Mucosa of rectum (tissue), 2 donors: ENCODE results near the gene PARP6.

Experiments used
- H3K27ac ChIP-seq, 2 donors: one replicate each; pipeline ENCODE4 v1.7.0; 2013; ENCODE audit warnings: inconsistent platforms in 2 of 2, low read depth in 2 of 2, low read length in 2 of 2
- H3K27me3 ChIP-seq, 2 donors: one replicate each; pipeline ENCODE4 v1.7.0; 2013; ENCODE audit warnings: low read length in 2 of 2; ENCODE audit not compliant: control insufficient read depth in 2 of 2, insufficient read depth in 2 of 2
- H3K36me3 ChIP-seq, 2 donors: one replicate each; pipeline ENCODE4 v1.7.0; 2013; ENCODE audit warnings: low read length in 2 of 2; ENCODE audit not compliant: control insufficient read depth in 2 of 2, insufficient read depth in 2 of 2
- H3K4me1 ChIP-seq, 2 donors: one replicate each; pipeline ENCODE4 v1.7.0; 2013; ENCODE audit warnings: low read length in 2 of 2, mild to moderate bottlenecking in 1 of 2; ENCODE audit not compliant: control insufficient read depth in 2 of 2, insufficient read depth in 2 of 2
- H3K4me3 ChIP-seq, 2 donors: one replicate each; pipeline ENCODE4 v1.7.0; 2013; ENCODE audit warnings: low read length in 2 of 2
- H3K9ac ChIP-seq, 2 donors: one replicate each; pipeline ENCODE4 v1.7.0; 2013; ENCODE audit warnings: low read length in 2 of 2, low read depth in 1 of 2, mild to moderate bottlenecking in 1 of 2
- H3K9me3 ChIP-seq, 2 donors: one replicate each; pipeline ENCODE4 v1.7.0; 2013; ENCODE audit warnings: low read length in 2 of 2; ENCODE audit not compliant: control insufficient read depth in 2 of 2
- donor health status: healthy.
- donor health status: Normal muscosa, but diverticular disease.

Gene PARP6

GRCh38 chr15:72272213-72272996 lies at the start of gene PARP6:
Gene PARP6, minus strand, starts transcription at chr15:72272554. Its CDS starts 5,077 bp downstream, at chr15:72267477.
- peaks cover under 1 to 1% of the 10 kb centered on the region in 2 donors for H3K36me3 ChIP-seq
- H3K9me3 ChIP-seq = no peaks in the 10 kb centered on the region
- H3K4me3 ChIP-seq = peak within 1 kb of the TSS; percentile 78 to 85
- H3K27me3 ChIP-seq = no peaks in the 10 kb centered on the region
- peak within 1 kb of the TSS; percentile 74 to 84 for H3K27ac ChIP-seq
- H3K4me1 ChIP-seq = peaks cover 0 to 8% of the 10 kb centered on the region in 2 donors
- H3K9ac ChIP-seq = peak within 1 kb of the TSS; percentile 85 to 87

GRCh38 chr15:72319985-72320671 lies 47.8 kb upstream of the PARP6 start, which contains the start of gene CELF6:
Gene CELF6, minus strand, starts transcription at chr15:72320157. Its CDS starts 283 bp downstream, at chr15:72319874.
- H3K27me3 ChIP-seq = no peaks in the 10 kb centered on the region
- peaks cover 6% of the 10 kb centered on the region in 2 donors for H3K4me1 ChIP-seq
- no peaks in the 10 kb centered on the region for H3K9me3 ChIP-seq
- H3K36me3 ChIP-seq = no peaks in the 10 kb centered on the region
- H3K27ac ChIP-seq = no peak within 1 kb of the TSS
- peak within 1 kb of the TSS in 1 of 2 donors; percentile 32 for H3K9ac ChIP-seq
- H3K4me3 ChIP-seq = peak within 1 kb of the TSS; percentile 52 to 69

- H3K4me3 ChIP-seq = no peak overlapping the region
- H3K27ac ChIP-seq = no peak overlapping the region
- H3K9ac ChIP-seq = no peak overlapping the region
- peaks cover 6% of the 10 kb centered on the region in 2 donors for H3K4me1 ChIP-seq
- no peaks in the 10 kb centered on the region for H3K9me3 ChIP-seq
- H3K36me3 ChIP-seq = no peaks in the 10 kb centered on the region
- H3K27me3 ChIP-seq = no peaks in the 10 kb centered on the region
Measured at GRCh38 chr15:72319360-72319984, 47.1 kb upstream of the PARP6 start.

- no peaks in the 10 kb centered on the region for H3K27me3 ChIP-seq
- no peaks in the 10 kb centered on the region for H3K36me3 ChIP-seq
- H3K4me3 ChIP-seq = no peak overlapping the region
- H3K4me1 ChIP-seq = peaks cover 6% of the 10 kb centered on the region in 2 donors
- H3K9me3 ChIP-seq = no peaks in the 10 kb centered on the region
- no peak overlapping the region for H3K27ac ChIP-seq
- H3K9ac ChIP-seq = no peak overlapping the region
Measured at GRCh38 chr15:72318408-72318942, 46.1 kb upstream of the PARP6 start.

GRCh38 chr15:72315706-72316370 lies 43.5 kb upstream of the PARP6 start:
- H3K27me3 ChIP-seq = no peaks in the 10 kb centered on the region
- no peaks in the 10 kb centered on the region for H3K9me3 ChIP-seq
- H3K4me3 ChIP-seq = no peak overlapping the region
- H3K27ac ChIP-seq = no peak overlapping the region
- peaks cover 6% of the 10 kb centered on the region in 2 donors for H3K4me1 ChIP-seq
- H3K36me3 ChIP-seq = no peaks in the 10 kb centered on the region
- H3K9ac ChIP-seq = no peak overlapping the region

GRCh38 chr15:72313881-72314280 lies 41.5 kb upstream of the PARP6 start:
- H3K9me3 ChIP-seq = no peaks in the 10 kb centered on the region
- no peaks in the 10 kb centered on the region for H3K4me1 ChIP-seq
- H3K9ac ChIP-seq = no peak overlapping the region
- no peak overlapping the region for H3K4me3 ChIP-seq
- no peaks in the 10 kb centered on the region for H3K36me3 ChIP-seq
- no peak overlapping the region for H3K27ac ChIP-seq
- H3K27me3 ChIP-seq = no peaks in the 10 kb centered on the region

GRCh38 chr15:72313448-72313840 lies 41.1 kb upstream of the PARP6 start:
- H3K4me1 ChIP-seq = no peaks in the 10 kb centered on the region
- no peaks in the 10 kb centered on the region for H3K36me3 ChIP-seq
- no peaks in the 10 kb centered on the region for H3K9me3 ChIP-seq
- H3K27me3 ChIP-seq = no peaks in the 10 kb centered on the region
- no peak overlapping the region for H3K4me3 ChIP-seq
- no peak overlapping the region for H3K27ac ChIP-seq
- no peak overlapping the region for H3K9ac ChIP-seq

GRCh38 chr15:72312605-72313447 lies 40.5 kb upstream of the PARP6 start:
- no peak overlapping the region for H3K27ac ChIP-seq
- H3K4me1 ChIP-seq = no peaks in the 10 kb centered on the region
- no peak overlapping the region for H3K9ac ChIP-seq
- H3K27me3 ChIP-seq = no peaks in the 10 kb centered on the region
- H3K9me3 ChIP-seq = no peaks in the 10 kb centered on the region
- H3K4me3 ChIP-seq = no peak overlapping the region
- H3K36me3 ChIP-seq = no peaks in the 10 kb centered on the region

GRCh38 chr15:72307026-72307425 lies 34.7 kb upstream of the PARP6 start:
- Histone ChIP-seq H3K27me3 (no peaks in the 10 kb centered on the region), H3K9me3 (no peaks in the 10 kb centered on the region), H3K36me3 (no peaks in the 10 kb centered on the region), H3K27ac (no peak overlapping the region), H3K9ac (no peak overlapping the region), H3K4me1 (no peaks in the 10 kb centered on the region), H3K4me3 (no peak overlapping the region)
